ENCODE results near the gene PPP4R1. TPM values are rescaled to one million over a fixed set of nuclear protein-coding genes. Genes with fewer than 3 reads are reported as not detected.
A peak's percentile ranks its signal among the peaks of the same experiment; 100 is the strongest.

Gene PPP4R1
- total RNA-seq, 1 donor from 2014 or later, result 114 TPM

DNA sequence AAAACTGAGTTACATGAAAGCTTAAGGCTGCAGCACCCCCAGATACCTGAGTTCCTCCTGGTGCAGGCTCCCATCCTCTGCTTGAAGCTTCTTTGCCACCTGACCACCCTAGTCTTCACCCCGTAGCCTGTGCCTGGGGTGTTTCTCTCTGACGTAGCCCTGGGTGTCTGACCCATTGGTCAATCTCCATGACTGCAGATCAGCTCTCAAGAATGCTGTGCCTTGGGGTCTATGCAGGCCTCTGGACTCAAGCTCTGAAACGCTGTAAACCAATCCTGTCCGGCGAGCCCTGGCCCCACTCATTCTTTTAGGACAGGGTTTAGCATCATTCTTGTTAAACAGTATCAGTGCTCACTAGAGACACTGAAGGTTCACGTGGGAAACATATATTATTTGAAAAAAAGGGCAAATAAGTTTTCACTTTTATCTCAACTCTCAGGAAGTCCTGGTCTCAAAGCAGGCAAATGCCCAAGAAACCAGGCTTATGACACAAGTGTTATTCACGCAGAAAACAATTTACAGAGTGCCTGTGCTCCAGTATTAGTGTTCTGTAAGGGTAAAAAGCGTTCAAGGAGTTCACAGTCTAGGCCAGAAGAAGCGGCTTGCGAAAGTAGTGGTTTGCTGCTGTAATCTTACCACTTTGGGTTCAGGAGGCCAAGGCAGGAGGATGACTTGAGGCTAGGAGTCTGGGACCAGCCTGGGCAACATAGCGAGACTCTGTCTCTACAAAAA lies 22.8 kb upstream of the PPP4R1 start:
- no peaks in the 10 kb centered on the region for H3K4me1 ChIP-seq
- H3K27me3 ChIP-seq (ENCODE audit: low read depth), result no peaks in the 10 kb centered on the region
- peak overlapping the region; percentile 36 for H3K27ac ChIP-seq
- no peaks in the 10 kb centered on the region for H3K36me3 ChIP-seq
- no peak for DNase-seq
- H3K4me3 ChIP-seq, result no peak overlapping the region
- no peak for ATAC-seq
- TF ChIP-seq, protein P1, sequence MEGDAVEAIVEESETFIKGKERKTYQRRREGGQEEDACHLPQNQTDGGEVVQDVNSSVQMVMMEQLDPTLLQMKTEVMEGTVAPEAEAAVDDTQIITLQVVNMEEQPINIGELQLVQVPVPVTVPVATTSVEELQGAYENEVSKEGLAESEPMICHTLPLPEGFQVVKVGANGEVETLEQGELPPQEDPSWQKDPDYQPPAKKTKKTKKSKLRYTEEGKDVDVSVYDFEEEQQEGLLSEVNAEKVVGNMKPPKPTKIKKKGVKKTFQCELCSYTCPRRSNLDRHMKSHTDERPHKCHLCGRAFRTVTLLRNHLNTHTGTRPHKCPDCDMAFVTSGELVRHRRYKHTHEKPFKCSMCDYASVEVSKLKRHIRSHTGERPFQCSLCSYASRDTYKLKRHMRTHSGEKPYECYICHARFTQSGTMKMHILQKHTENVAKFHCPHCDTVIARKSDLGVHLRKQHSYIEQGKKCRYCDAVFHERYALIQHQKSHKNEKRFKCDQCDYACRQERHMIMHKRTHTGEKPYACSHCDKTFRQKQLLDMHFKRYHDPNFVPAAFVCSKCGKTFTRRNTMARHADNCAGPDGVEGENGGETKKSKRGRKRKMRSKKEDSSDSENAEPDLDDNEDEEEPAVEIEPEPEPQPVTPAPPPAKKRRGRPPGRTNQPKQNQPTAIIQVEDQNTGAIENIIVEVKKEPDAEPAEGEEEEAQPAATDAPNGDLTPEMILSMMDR (IDR thresholded peaks at IDR 0.05), result no peak
- no peaks in the 10 kb centered on the region for H3K9me3 ChIP-seq
- intact Hi-C loops (cut with DNase I), result no loop called here

DNA sequence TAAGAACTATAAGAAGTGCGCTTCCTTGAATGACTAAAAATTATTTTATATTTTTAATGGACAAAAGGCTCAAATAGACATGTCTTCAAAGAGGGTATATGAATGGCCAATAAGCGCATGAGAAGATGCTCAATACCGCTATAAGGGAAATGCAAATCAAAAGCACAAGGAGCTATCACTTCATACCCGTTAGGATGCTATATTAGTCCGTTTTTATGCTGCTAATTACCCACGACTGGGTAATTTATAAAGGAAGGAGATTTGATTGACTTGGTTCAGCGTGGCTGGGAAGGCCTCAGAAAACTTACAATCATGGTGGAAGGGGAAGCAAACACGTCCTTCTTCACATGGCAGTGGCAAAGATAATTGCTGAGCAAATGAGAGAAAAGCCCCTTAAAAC lies 20.5 kb upstream of the PPP4R1 start:
- intact Hi-C loops (cut with DNase I), result no loop called here
- no peak for ATAC-seq
- H3K36me3 ChIP-seq, result no peaks in the 10 kb centered on the region
- TF ChIP-seq, protein P1 (IDR thresholded peaks at IDR 0.05), result no peak
- H3K4me1 ChIP-seq, result no peaks in the 10 kb centered on the region
- H3K4me3 ChIP-seq, result no peak overlapping the region
- DNase-seq, result no peak
- H3K27ac ChIP-seq, result no peak overlapping the region
- no peaks in the 10 kb centered on the region for H3K9me3 ChIP-seq
- H3K27me3 ChIP-seq (ENCODE audit: low read depth), result no peaks in the 10 kb centered on the region

DNA sequence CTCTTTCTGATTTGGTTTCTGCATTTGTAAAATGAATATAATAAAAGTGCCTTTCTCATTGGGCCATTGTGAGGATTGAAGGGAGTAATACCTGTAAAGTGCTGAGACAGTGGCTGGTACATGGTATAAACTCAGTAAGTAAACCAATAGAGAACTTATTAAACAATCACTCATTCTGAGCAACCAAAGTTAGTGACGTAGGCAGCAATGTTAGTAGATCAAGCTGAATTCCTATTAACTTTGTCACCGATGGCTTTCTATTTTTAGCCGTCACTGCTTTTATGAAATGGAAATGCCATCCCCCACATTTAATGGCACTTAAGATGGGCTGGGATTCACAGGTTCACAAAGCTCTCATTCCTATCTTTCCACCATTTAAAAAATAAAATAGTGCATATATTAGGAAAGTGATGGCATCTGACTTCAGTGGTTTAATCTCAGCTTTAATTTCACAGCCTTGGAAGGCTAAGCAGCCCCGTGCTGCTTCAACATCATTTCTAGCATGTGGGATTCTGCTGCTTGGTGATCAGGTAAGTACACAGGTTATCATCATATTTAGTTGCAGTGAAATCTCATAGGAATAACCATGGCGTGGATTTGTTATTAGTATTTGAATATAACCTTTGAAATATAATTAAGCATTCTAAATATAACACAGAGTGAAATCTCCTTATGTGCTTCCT lies 17.6 kb upstream of the PPP4R1 start:
- H3K27me3 ChIP-seq (ENCODE audit: low read depth), result no peaks in the 10 kb centered on the region
- intact Hi-C loops (cut with DNase I), result no loop called here
- no peaks in the 10 kb centered on the region for H3K4me1 ChIP-seq
- no peaks in the 10 kb centered on the region for H3K36me3 ChIP-seq
- DNase-seq (no peak), ATAC-seq (peak; percentile 79 to 93)
- TF ChIP-seq, protein P1 (IDR thresholded peaks at IDR 0.05), result no peak
- no peak overlapping the region for H3K4me3 ChIP-seq
- H3K27ac ChIP-seq, result no peak overlapping the region
- H3K9me3 ChIP-seq, result no peaks in the 10 kb centered on the region

DNA sequence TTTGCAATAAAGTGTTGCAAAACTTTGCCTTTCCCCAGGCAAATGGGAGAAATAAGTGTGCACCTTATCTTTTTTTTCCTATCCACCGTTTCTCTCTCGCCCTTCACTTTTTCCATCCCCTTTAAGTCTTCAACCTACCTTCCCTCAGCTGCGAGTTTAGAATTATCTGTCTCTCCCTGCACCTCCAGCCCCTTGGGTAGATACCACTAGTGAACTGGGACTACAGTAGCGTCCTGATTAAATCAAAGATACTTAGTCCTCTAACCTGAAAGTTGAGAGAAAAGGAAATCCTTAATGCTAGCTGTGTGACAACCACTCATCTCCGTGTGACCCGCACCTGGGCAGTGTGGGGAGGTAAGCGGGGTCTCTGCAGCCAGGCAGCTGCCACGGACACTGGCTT lies 16.1 kb upstream of the PPP4R1 start:
- no peaks in the 10 kb centered on the region for H3K9me3 ChIP-seq
- TF ChIP-seq, protein P1 (IDR thresholded peaks at IDR 0.05), result no peak
- no peak overlapping the region for H3K4me3 ChIP-seq
- intact Hi-C loops (cut with DNase I), result no loop called here
- DNase-seq, result no peak
- no peak for ATAC-seq
- H3K27ac ChIP-seq, result no peak overlapping the region
- no peaks in the 10 kb centered on the region for H3K36me3 ChIP-seq
- no peaks in the 10 kb centered on the region for H3K4me1 ChIP-seq
- no peaks in the 10 kb centered on the region for H3K27me3 ChIP-seq (ENCODE audit: low read depth)

DNA sequence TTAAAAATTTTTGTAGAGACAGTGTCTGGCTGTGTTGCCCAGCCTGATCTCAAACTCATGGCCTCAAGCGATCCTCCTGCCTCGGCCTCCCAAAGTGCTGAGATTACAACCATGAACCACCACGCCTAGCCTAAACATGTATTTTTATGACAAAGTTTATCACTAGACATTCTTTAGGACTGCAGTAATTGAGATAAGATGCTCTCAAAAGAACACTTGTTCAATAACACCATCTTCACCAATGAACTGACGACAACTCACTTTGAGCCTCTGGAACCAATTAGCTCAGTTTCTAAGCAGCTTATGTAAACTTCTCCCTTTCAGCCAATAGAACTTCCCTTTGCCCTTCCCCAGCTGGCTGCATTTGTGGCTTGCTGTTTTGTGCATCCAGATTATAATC lies 15.3 kb upstream of the PPP4R1 start:
- no peaks in the 10 kb centered on the region for H3K27me3 ChIP-seq (ENCODE audit: low read depth)
- DNase-seq (no peak), ATAC-seq (peak; percentile 64 to 70)
- H3K27ac ChIP-seq, result no peak overlapping the region
- H3K4me3 ChIP-seq, result no peak overlapping the region
- no peaks in the 10 kb centered on the region for H3K4me1 ChIP-seq
- TF ChIP-seq, protein P1 (IDR thresholded peaks at IDR 0.05), result no peak
- intact Hi-C loops (cut with DNase I), result no loop called here
- H3K9me3 ChIP-seq, result no peaks in the 10 kb centered on the region
- H3K36me3 ChIP-seq, result no peaks in the 10 kb centered on the region
